IMR-90 (cell line): ENCODE measurements around the gene PRLR. TPM values are rescaled to one million over a fixed set of nuclear protein-coding genes. Genes with fewer than 3 reads are reported as not detected.

ENCODE experiments used
- ATAC-seq: fragments of 200-7000 bp; cut with Tn5 transposase; 2 replicates; pipeline ENCODE4 v1.9.1; 2020; ENCODE audit warnings: low read depth, mild to moderate bottlenecking, moderate library complexity
- BruUV-seq: library from RNA; stranded (reverse); fragments of 400-500 nt; replicated peaks from 2 replicates; lab custom pipeline; 2021; lab: Mats Ljungman, UMichigan
- CTCF ChIA-PET: fragments of 300-600 bp; formaldehyde crosslinking; extraction: SDS; loops from one replicate; lab custom pipeline; 2021; ENCODE audit warnings: antibody characterized with exemption; lab: Yijun Ruan, JAX
- POLR2A ChIA-PET: fragments of 300-600 bp; sonication (Branson Sonifier 250); formaldehyde crosslinking; loops from one replicate; lab custom pipeline; 2022; ENCODE audit warnings: antibody characterized with exemption; ENCODE audit not compliant: unreplicated experiment; lab: Charles Lee
- DNase-seq: peaks from one replicate; pipeline ENCODE4 v3.0.0; 2013
- H2AFZ ChIP-seq: replicated peaks from 2 replicates; pipeline ENCODE3; 2013; ENCODE audit warnings: low read length, mild to moderate bottlenecking; ENCODE audit not compliant: poor library complexity
- H2AK5ac ChIP-seq: 2 replicates; pipeline ENCODE4 v1.6.1; 2013; ENCODE audit warnings: low read depth, low read length, inconsistent platforms
- H2AK9ac ChIP-seq: replicated peaks from 2 replicates; pipeline ENCODE3; 2013; ENCODE audit warnings: mild to moderate bottlenecking, low read depth, low read length, moderate library complexity; ENCODE audit not compliant: poor library complexity
- H2BK120ac ChIP-seq: 2 replicates; pipeline ENCODE4 v1.6.1; 2013; ENCODE audit warnings: low read depth, low read length, inconsistent platforms
- H2BK15ac ChIP-seq: 3 replicates; pipeline ENCODE4 v1.6.1; 2013; ENCODE audit warnings: low read depth, low read length, inconsistent platforms
- H2BK20ac ChIP-seq: 2 replicates; pipeline ENCODE4 v1.6.1; 2013; ENCODE audit warnings: low read depth, mild to moderate bottlenecking, inconsistent platforms, low read length, moderate library complexity
- H2BK5ac ChIP-seq: 2 replicates; pipeline ENCODE4 v1.6.1; 2013; ENCODE audit warnings: mild to moderate bottlenecking, low read depth, low read length, inconsistent platforms; ENCODE audit not compliant: poor library complexity, severe bottlenecking
- H3K14ac ChIP-seq: replicated peaks from 2 replicates; pipeline ENCODE4 v1.6.1; 2013; ENCODE audit warnings: low read depth, low read length, inconsistent platforms
- H3K18ac ChIP-seq: 2 replicates; pipeline ENCODE4 v1.6.1; 2013; ENCODE audit warnings: low read depth, low read length, control low read depth
- H3K23ac ChIP-seq: 2 replicates; pipeline ENCODE4 v1.6.1; 2013; ENCODE audit warnings: low read depth, low read length, inconsistent platforms
- H3K27ac ChIP-seq: 2 replicates; pipeline ENCODE4 v1.5.1; 2013; ENCODE audit warnings: mild to moderate bottlenecking, control low read depth, low read length; ENCODE audit not compliant: insufficient read depth
- H3K27me3 ChIP-seq: 2 replicates; pipeline ENCODE4 v1.6.1; 2013; ENCODE audit warnings: low read length; ENCODE audit not compliant: control insufficient read depth, insufficient read depth
- H3K36me3 ChIP-seq: 2 replicates; pipeline ENCODE4 v1.6.1; 2013; ENCODE audit warnings: low read length, mixed read lengths; ENCODE audit not compliant: control insufficient read depth, insufficient read depth
- H3K4ac ChIP-seq: 2 replicates; pipeline ENCODE4 v1.6.1; 2013; ENCODE audit warnings: low read depth, low read length, inconsistent platforms
- H3K4me1 ChIP-seq: 2 replicates; pipeline ENCODE4 v1.6.1; 2013; ENCODE audit warnings: low read length, mixed read lengths; ENCODE audit not compliant: control insufficient read depth, insufficient read depth
- H3K4me2 ChIP-seq: 2 replicates; pipeline ENCODE4 v1.6.1; 2013; ENCODE audit warnings: low read depth, mild to moderate bottlenecking, control low read depth, low read length, moderate library complexity
- H3K4me3 ChIP-seq: 2 replicates; pipeline ENCODE4 v1.5.1; 2013; ENCODE audit warnings: low read depth, mild to moderate bottlenecking, control low read depth, low read length, moderate library complexity; ENCODE audit not compliant: insufficient read depth
- H3K56ac ChIP-seq: 2 replicates; pipeline ENCODE4 v1.6.1; 2013; ENCODE audit warnings: low read length, inconsistent platforms; ENCODE audit not compliant: insufficient read depth; ENCODE audit errors: extremely low read depth
- H3K79me1 ChIP-seq, 2 experiments: 2 replicates each; pipeline ENCODE4 v1.6.1; 2013; ENCODE audit warnings: low read length in 2 of 2, inconsistent platforms in 1 of 2, low read depth in 1 of 2
- H3K9ac ChIP-seq: 2 replicates; pipeline ENCODE4 v1.6.1; 2013; ENCODE audit warnings: low read depth, low read length, control low read depth
- H3K9me1 ChIP-seq: 2 replicates; pipeline ENCODE4 v1.6.1; 2013; ENCODE audit warnings: low read length, inconsistent platforms; ENCODE audit not compliant: insufficient read depth
- H3K9me3 ChIP-seq: 2 replicates; pipeline ENCODE4 v1.6.1; 2013; ENCODE audit warnings: low read length; ENCODE audit not compliant: control insufficient read depth, insufficient read depth
- H4K20me1 ChIP-seq: 2 replicates; pipeline ENCODE4 v1.6.1; 2013; ENCODE audit warnings: low read length, inconsistent platforms; ENCODE audit not compliant: insufficient read depth
- H4K5ac ChIP-seq: 2 replicates; pipeline ENCODE4 v1.6.1; 2013; ENCODE audit warnings: mild to moderate bottlenecking, low read depth, low read length, control low read depth
- H4K8ac ChIP-seq, 2 experiments: 2 replicates each; pipeline ENCODE4 v1.6.1; 2013; ENCODE audit warnings: low read depth in 2 of 2, low read length in 2 of 2, control low read depth in 1 of 2, inconsistent platforms in 1 of 2
- H4K91ac ChIP-seq: 2 replicates; pipeline ENCODE4 v1.6.1; 2013; ENCODE audit warnings: low read depth, low read length, inconsistent platforms; ENCODE audit not compliant: insufficient read depth
- NFE2L2 ChIP-seq: fragments of 150-350 bp; IDR thresholded peaks from 2 replicates; pipeline ENCODE4 v1.6.1; 2016; ENCODE audit warnings: low read depth, mild to moderate bottlenecking, low read length
- POLR2A ChIP-seq: IDR thresholded peaks from 2 replicates; pipeline ENCODE4 v1.6.1; 2012; ENCODE audit warnings: mild to moderate bottlenecking, low read depth, low read length
- RFX5 ChIP-seq: IDR thresholded peaks from 2 replicates; pipeline ENCODE4 v1.8.0; 2012; ENCODE audit warnings: low read depth, mild to moderate bottlenecking, low read length, moderate library complexity
- SMC3 ChIP-seq: fragments of 150-350 bp; IDR thresholded peaks from 2 replicates; pipeline ENCODE4 v1.6.1; 2016; ENCODE audit warnings: low read depth, mild to moderate bottlenecking, antibody characterized with exemption, low read length, moderate library complexity
- USF2 ChIP-seq: fragments of 150-350 bp; IDR thresholded peaks from 2 replicates; pipeline ENCODE4 v1.6.1; 2017; ENCODE audit warnings: mild to moderate bottlenecking, antibody characterized with exemption, low read length, low read depth
- WGBS, 2 experiments: methylation state at CpG; one replicate each; pipeline versions ENCODE4 v1.1.5 to v1.1.7; 2013; ENCODE audit warnings: missing lambda C conversion rate in 2 of 2; ENCODE audit not compliant: insufficient read length in 1 of 2; ENCODE audit errors: extremely low coverage in 2 of 2; 5-methylcytosine and 5-hydroxymethylcytosine counted together
- dilution Hi-C: fragments of 300-500 bp; cut with HindIII; formaldehyde crosslinking; loops from one replicate; pipeline ENCODE4 v1.14.3; 2018; ENCODE audit warnings: low sequenced_read_pairs; ENCODE audit not compliant: unreplicated experiment
- in situ Hi-C: fragments of 300-500 bp; cut with MboI; formaldehyde crosslinking; loops from 3 replicates; pipeline ENCODE4 v1.14.3; 2019; ENCODE audit warnings: low sequenced_read_pairs, inconsistent platforms, mixed read lengths
- intact Hi-C: fragments of 100-400 bp; cut with micrococcal nuclease; formaldehyde crosslinking; loops from 2 replicates; pipeline ENCODE4 v1.10.0; 2022
- polyA plus RNA-seq, 3 experiments: library from polyadenylated mRNA; depleted of rRNA; stranded (reverse); fragments of >200 nt; gene quantifications; 2 replicates each; pipeline ENCODE4 v1.2.3, GENCODE V29; 2012; ENCODE audit warnings: low replicate concordance in 1 of 3
- total RNA-seq: library from RNA; depleted of rRNA; stranded (reverse); fragments of >200 nt; gene quantifications from 2 replicates; pipeline ENCODE4 v1.2.3, GENCODE V29; 2012

Gene PRLR
- total and polyA plus RNA-seq, 2 of the 4 experiments (the other 2 are of a cell fraction) = 0.24 to 0.54 TPM

DNA sequence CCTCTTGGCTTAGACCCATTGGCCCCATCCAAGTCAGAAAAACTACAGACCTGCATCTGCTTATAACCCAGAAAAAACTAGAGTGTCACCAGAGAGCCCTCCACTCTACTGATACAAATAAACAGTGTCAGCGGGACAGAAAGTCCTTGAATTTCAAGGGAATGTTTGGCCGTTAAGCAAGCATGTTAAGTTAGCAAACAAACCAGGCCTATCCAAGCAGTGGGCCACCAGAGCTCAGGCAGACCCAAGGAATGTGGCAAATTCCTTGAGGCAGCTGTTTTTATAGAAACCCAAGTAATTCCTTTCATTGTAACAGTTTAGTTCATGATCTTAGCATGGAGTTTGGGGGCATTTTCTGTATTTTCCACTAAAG lies 70.9 kb downstream of the PRLR start:
- Histone ChIP-seq H2BK120ac (no peak overlapping the region), H2AFZ (no peak overlapping the region), H2AK9ac (no peak overlapping the region), H3K27me3 (peaks cover 8% of the 10 kb centered on the region), H2BK5ac (no peak overlapping the region), H3K4me3 (no peak overlapping the region), H3K27ac (no peak overlapping the region), H3K9me3 (no peaks in the 10 kb centered on the region), H4K8ac (no peak overlapping the region), H3K4me1 (no peaks in the 10 kb centered on the region), H3K9ac (no peak overlapping the region), H2AK5ac (no peak overlapping the region), H2BK15ac (no peak overlapping the region), H2BK20ac (no peak overlapping the region), H3K4ac (no peak overlapping the region), H3K18ac (no peak overlapping the region), H3K14ac (no peak overlapping the region), H3K36me3 (no peaks in the 10 kb centered on the region), H3K56ac (no peak overlapping the region), H3K4me2 (no peak overlapping the region), H3K23ac (no peak overlapping the region), H3K9me1 (no peaks in the 10 kb centered on the region), H4K20me1 (no peaks in the 10 kb centered on the region), H4K91ac (no peak overlapping the region), H4K5ac (no peak overlapping the region), H3K79me1 (no peaks in the 10 kb centered on the region)
- no peak for TF ChIP-seq USF2
- TF ChIP-seq RFX5 = no peak
- no peak for TF ChIP-seq NFE2L2
- TF ChIP-seq POLR2A = no peak
- no peak for TF ChIP-seq SMC3
- BruUV-seq = no TSS peak
- no CpG with 5 or more reads among the region's 2 CpGs for WGBS, 2 experiments
- in situ Hi-C loops (no loop called here), dilution Hi-C loops (no loop called here), intact Hi-C loops (no loop called here)
- DNase-seq (peak; percentile 6), ATAC-seq (peak; percentile 67)
- POLR2A ChIA-PET = no interaction called here
- CTCF ChIA-PET = no interaction called here
